Endothelial cell of coronary artery (primary cell): ENCODE measurements around the gene CHRNG. TPM values are rescaled to one million over a fixed set of nuclear protein-coding genes. Genes with fewer than 3 reads are reported as not detected.

Experiments used
- total RNA-seq: library from RNA; depleted of rRNA; stranded (reverse); fragments of >200 nt; gene quantifications from 2 replicates; pipeline ENCODE4 v1.2.3, GENCODE V29; 2014

Gene CHRNG, protein sequence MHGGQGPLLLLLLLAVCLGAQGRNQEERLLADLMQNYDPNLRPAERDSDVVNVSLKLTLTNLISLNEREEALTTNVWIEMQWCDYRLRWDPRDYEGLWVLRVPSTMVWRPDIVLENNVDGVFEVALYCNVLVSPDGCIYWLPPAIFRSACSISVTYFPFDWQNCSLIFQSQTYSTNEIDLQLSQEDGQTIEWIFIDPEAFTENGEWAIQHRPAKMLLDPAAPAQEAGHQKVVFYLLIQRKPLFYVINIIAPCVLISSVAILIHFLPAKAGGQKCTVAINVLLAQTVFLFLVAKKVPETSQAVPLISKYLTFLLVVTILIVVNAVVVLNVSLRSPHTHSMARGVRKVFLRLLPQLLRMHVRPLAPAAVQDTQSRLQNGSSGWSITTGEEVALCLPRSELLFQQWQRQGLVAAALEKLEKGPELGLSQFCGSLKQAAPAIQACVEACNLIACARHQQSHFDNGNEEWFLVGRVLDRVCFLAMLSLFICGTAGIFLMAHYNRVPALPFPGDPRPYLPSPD
- total RNA-seq, result not detected in 2 replicates

GRCh38 chr2:232539298-232540231 lies at the start of gene CHRNG:
TSS of gene CHRNG (plus strand) at chr2:232539692. CDS start at chr2:232539748, 56 bp downstream.

DNA sequence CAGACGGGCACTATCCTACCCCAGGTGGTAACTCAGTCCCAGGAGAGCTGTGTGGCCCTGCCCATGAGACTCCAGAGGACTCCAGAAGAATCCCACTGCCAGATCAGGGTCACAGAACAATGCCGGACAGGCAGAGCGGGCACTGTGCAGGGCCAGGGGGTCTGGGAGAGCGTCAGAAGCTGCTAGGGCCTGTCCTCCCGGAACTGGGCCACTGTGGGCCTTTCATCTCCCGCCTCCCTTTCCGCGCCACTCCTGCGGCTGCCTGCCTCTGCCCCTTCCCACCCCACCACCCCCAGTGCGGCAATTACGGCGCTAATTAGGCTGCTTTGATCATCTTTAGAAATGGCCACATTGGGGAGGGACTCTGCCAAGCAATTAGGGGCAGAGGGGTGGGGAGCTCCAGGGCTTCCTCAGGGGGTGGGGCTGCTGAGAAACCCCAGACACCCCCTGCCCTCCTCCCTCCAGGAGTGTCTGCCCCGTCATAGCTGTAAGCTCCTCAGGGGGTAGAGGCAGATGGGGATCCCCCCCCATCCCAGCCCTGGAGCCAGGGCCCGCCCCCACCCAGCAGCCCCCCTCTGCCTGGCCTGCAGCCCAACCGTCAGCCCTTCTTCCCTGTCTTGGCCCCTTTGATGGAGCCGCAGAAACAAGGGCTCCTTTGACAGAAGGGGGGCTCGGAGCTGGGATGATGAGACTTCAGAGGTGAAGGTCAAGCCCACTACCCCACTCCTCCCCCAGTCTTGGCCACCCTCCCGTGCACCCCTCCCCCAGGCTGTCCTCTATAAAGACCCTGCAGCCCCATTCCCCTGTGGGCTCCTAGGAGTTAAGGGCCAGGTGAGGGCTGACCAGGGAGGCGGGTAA lies 19.7 kb upstream of the CHRNG start, which contains the start of gene PRSS56:
PRSS56 (plus strand) TSS at position 808 of the 858 bp plus-strand sequence. CDS start 211 bp downstream, outside the sequence.

DNA sequence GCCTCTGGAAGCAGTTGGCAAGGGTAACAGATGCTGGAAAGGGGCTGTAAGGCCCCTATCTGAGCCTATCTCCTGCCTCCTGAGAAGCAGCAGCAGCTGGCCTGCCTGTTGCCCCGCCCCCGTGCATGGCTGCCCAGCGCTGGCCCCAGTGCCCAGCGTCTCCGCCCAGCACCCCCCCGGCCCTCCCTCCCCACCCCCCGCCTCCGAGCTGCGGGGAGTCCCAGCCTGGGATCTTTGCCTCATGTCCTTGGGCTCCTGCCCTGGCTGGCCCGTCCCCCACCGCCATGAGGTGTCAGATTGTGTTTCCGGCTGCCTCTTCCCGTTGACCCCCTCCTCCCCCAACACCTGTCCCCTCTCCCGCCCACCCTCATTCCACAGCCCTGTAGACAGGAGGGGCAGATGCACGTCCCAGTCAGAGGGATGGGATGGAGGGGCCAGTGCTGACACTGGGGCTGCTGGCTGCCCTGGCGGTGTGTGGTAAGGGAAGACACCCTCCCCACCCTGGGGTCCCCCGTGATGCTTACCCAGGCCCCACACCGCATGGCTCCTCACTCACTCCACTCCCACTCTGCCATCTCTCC lies 13.6 kb upstream of the CHRNG start, which contains the start of gene CHRND:
CHRND (plus strand) TSS at position 370 of the 581 bp plus-strand sequence; CDS start at position 426, 56 bp downstream.

GRCh38 chr2:232550354-232551249 lies 11.1 kb downstream of the CHRNG start, which contains the start of the genes EIF4E2 and TIGD1:
TSS of gene EIF4E2 (plus strand) at chr2:232550689. CDS start at chr2:232550725, 36 bp downstream.
TSS of gene TIGD1 (minus strand) at chr2:232550557. CDS start at chr2:232549882, 675 bp downstream.

Other genes with a start within 250 kb of the CHRNG start
- gene ALPP, start 160.9 kb upstream of the CHRNG start, total RNA-seq, result not detected in 2 replicates
- gene ALPG, start 132.8 kb upstream of the CHRNG start, total RNA-seq, result not detected in 2 replicates
- not detected in 2 replicates for gene ALPI, start 83.5 kb upstream of the CHRNG start, total RNA-seq
- not detected in 2 replicates for gene ECEL1, start 51.9 kb upstream of the CHRNG start, total RNA-seq
- not detected in 2 replicates for gene PRSS56, start 19.3 kb upstream of the CHRNG start, total RNA-seq
- not detected in 2 replicates for gene CHRND, start 13.5 kb upstream of the CHRNG start, total RNA-seq
- gene TIGD1, start 10.9 kb downstream of the CHRNG start, total RNA-seq, result 1.2 and 1.8 TPM in 2 replicates
- gene EIF4E2, start 11.0 kb downstream of the CHRNG start, total RNA-seq, result 185 and 210 TPM in 2 replicates
- gene EFHD1, start 93.9 kb downstream of the CHRNG start, total RNA-seq, result 0.47 TPM in 1 of 2 replicates, not detected in the other
- gene GIGYF2, start 157.6 kb downstream of the CHRNG start, total RNA-seq, result 45.2 and 50.8 TPM in 2 replicates
- not detected in 2 replicates for gene KCNJ13, start 236.9 kb downstream of the CHRNG start, total RNA-seq